ENCODE results near the gene GRIN1. TPM values are rescaled to one million over a fixed set of nuclear protein-coding genes. Genes with fewer than 3 reads are reported as not detected.

Gene GRIN1
- total and polyA plus RNA-seq, 2 of the 8 experiments (the other 6 are each of a cell fraction or from before 2014, with no cell fraction given), result 0.48 to 2.1 TPM

DNA sequence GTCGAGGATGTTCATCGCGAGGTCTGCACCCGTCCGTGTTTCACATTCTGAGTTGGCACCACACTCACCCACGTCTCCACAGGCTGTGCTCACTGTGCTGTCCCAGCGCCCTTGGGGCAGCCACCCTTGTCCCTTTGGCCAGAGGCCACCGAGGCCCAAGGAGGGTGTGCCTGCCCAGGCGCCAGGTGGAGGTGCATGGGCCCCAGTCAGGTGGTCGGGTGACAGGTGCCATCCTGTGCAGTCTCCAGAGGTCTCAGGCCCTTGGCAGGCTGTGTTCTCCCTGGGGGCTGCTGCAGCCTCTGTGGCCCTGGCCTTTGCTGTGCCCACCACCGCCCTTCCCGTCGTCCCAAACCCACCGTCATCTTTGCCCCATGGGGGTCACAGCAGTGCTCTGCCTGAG, 39.7 kb upstream of the GRIN1 start:
- Histone ChIP-seq H3K56ac (replicated peaks; ENCODE audit: insufficient read length, low read depth, low read length) (no peak overlapping the region), H2BK120ac (replicated peaks; ENCODE audit: low read depth, low read length) (no peak overlapping the region), H3K36me3 (ENCODE audit: control insufficient read depth in 2 of 4, insufficient read depth in 4 of 4, low read length in 3 of 4) (peaks cover 19 to 35% (median 33%) of the 10 kb centered on the region in 4 experiments; a peak in 7 of 8 replicates), H3K14ac (ENCODE audit: insufficient read length) (no peak overlapping the region), H3K79me1 (ENCODE audit: low read depth, low read length) (peaks cover 2% of the 10 kb centered on the region; the same call in 1 of the 2 replicates), H3K79me2 (ENCODE audit: control insufficient read depth in 1 of 2, insufficient read depth in 2 of 2, low read length in 2 of 2) (no peaks in the 10 kb centered on the region), H3K23me2 (ENCODE audit: low read depth, low read length) (no peaks in the 10 kb centered on the region), H2AK5ac (ENCODE audit: low read depth, low read length) (no peak overlapping the region), H3K9me3 (ENCODE audit: insufficient read depth in 2 of 2, low read depth in 1 of 2, low read length in 1 of 2) (peaks cover 20 to 24% of the 10 kb centered on the region in 2 experiments), H3K4ac (replicated peaks; ENCODE audit: insufficient read length, low read depth, low read length) (no peak overlapping the region), H2AFZ (ENCODE audit: low read length) (no peak overlapping the region), H4K5ac (ENCODE audit: insufficient read length, low read depth, low read length) (no peak overlapping the region), H4K91ac (replicated peaks; ENCODE audit: insufficient read length, low read length) (no peak overlapping the region), H2BK5ac (ENCODE audit: low read depth, low read length) (no peak overlapping the region), H3K4me3 (ENCODE audit: extremely low read depth in 1 of 4, insufficient read depth in 2 of 4, low read depth in 3 of 4, low read length in 4 of 4) (no peak overlapping the region), H3K4me2 (ENCODE audit: insufficient read depth in 1 of 2, low read depth in 2 of 2, low read length in 2 of 2) (no peak overlapping the region), H2BK15ac (ENCODE audit: low read length) (no peak overlapping the region), H3K23ac (ENCODE audit: insufficient read length) (no peak overlapping the region), H3K4me1 (replicated peaks in 1 of 4; ENCODE audit: control insufficient read depth in 3 of 4, insufficient read depth in 4 of 4, low read length in 3 of 4) (no peaks in the 10 kb centered on the region), H3K18ac (ENCODE audit: extremely low read depth, low read length) (no peak overlapping the region), H2BK20ac (ENCODE audit: low read length) (no peak overlapping the region), H4K8ac (ENCODE audit: extremely low read depth, insufficient read depth, low read length) (no peak overlapping the region), H2BK12ac (ENCODE audit: low read depth, low read length) (no peak overlapping the region), H4K20me1 (replicated peaks in 1 of 2; ENCODE audit: control insufficient read depth in 1 of 2, insufficient read depth in 2 of 2, low read length in 2 of 2) (peaks cover 0 to 2% of the 10 kb centered on the region in 2 experiments), H3K9ac (replicated peaks in 1 of 4; ENCODE audit: extremely low read depth in 1 of 4, low read depth in 3 of 4, low read length in 3 of 4) (no peak overlapping the region), H3K27ac (ENCODE audit: low read depth, low read length) (no peak overlapping the region), H3K27me3 (replicated peaks in 1 of 4; ENCODE audit: control insufficient read depth in 3 of 4, extremely low read depth in 1 of 4, insufficient read depth in 3 of 4, low read length in 3 of 4) (no peaks in the 10 kb centered on the region)
- CTCF ChIA-PET (ENCODE audit: partially characterized antibody), result no interaction called here
- POLR2A ChIA-PET (ENCODE audit: partially characterized antibody), result no interaction called here
- FAIRE-seq (no peak), DNase-seq (ENCODE audit: low read depth in 1 of 2, low spot score in 2 of 2) (no peak)
- 88% methylated on average over 14 of the region's 14 CpGs; no CpG with 5 or more reads in 1 of the 2 experiments for WGBS, 2 experiments (ENCODE audit: extremely low coverage in 1 of 2, insufficient coverage in 1 of 2, insufficient read length in 1 of 2, insufficient replicate concordance in 2 of 2, low coverage in 1 of 2, low lambda C conversion rate in 2 of 2, missing lambda C conversion rate in 1 of 2)
- TF ChIP-seq, protein P1, sequence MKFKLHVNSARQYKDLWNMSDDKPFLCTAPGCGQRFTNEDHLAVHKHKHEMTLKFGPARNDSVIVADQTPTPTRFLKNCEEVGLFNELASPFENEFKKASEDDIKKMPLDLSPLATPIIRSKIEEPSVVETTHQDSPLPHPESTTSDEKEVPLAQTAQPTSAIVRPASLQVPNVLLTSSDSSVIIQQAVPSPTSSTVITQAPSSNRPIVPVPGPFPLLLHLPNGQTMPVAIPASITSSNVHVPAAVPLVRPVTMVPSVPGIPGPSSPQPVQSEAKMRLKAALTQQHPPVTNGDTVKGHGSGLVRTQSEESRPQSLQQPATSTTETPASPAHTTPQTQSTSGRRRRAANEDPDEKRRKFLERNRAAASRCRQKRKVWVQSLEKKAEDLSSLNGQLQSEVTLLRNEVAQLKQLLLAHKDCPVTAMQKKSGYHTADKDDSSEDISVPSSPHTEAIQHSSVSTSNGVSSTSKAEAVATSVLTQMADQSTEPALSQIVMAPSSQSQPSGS (IDR thresholded peaks at IDR 0.05; ENCODE audit: low read length), result no peak
- TF ChIP-seq BRCA1 (IDR thresholded peaks at IDR 0.05; ENCODE audit: low read depth, low read length) (no peak), FOSL1 (IDR thresholded peaks at IDR 0.05; ENCODE audit: insufficient read depth, low read depth, low read length) (no peak), KDM4A (IDR thresholded peaks at IDR 0.05; ENCODE audit: low read depth, low read length, severe bottlenecking) (no peak), CBX8 (IDR thresholded peaks at IDR 0.05; ENCODE audit: borderline replicate concordance, low read depth, low read length) (no peak), YY1 (IDR thresholded peaks at IDR 0.05; ENCODE audit: low read depth, low read length) (no peak), EZH2 (IDR thresholded peaks at IDR 0.05; ENCODE audit: low read depth, low read length, severe bottlenecking) (no peak), KDM5A (IDR thresholded peaks at IDR 0.05; ENCODE audit: low read length) (no peak), SP1 (IDR thresholded peaks at IDR 0.05; ENCODE audit: low read depth, low read length) (no peak)
- TF ChIP-seq, protein P2, sequence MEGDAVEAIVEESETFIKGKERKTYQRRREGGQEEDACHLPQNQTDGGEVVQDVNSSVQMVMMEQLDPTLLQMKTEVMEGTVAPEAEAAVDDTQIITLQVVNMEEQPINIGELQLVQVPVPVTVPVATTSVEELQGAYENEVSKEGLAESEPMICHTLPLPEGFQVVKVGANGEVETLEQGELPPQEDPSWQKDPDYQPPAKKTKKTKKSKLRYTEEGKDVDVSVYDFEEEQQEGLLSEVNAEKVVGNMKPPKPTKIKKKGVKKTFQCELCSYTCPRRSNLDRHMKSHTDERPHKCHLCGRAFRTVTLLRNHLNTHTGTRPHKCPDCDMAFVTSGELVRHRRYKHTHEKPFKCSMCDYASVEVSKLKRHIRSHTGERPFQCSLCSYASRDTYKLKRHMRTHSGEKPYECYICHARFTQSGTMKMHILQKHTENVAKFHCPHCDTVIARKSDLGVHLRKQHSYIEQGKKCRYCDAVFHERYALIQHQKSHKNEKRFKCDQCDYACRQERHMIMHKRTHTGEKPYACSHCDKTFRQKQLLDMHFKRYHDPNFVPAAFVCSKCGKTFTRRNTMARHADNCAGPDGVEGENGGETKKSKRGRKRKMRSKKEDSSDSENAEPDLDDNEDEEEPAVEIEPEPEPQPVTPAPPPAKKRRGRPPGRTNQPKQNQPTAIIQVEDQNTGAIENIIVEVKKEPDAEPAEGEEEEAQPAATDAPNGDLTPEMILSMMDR (IDR thresholded peaks at IDR 0.05; ENCODE audit: control extremely low read depth in 1 of 3, insufficient read depth in 1 of 3, low read depth in 1 of 3, low read length in 3 of 3), result no peak

Measured in H1 (cell line).